GM18520 (cell line): ENCODE measurements around the gene FOSL1.

ENCODE experiments used
- ATAC-seq: cut with Tn5 transposase; IDR thresholded peaks from one replicate; pipeline ENCODE4 v1.9.1; 2021; ENCODE audit not compliant: unreplicated experiment

FOSL1 gene

GRCh38 chr11:65919573-65920371, 19.6 kb upstream of the FOSL1 start:
- ATAC-seq: peak; percentile 34

GRCh38 chr11:65919141-65919572, 19.0 kb upstream of the FOSL1 start, which contains the start of gene DRAP1:
DRAP1 (plus strand) TSS chr11:65919426; CDS start chr11:65919502, 76 bp downstream.
- peak; percentile 86 for ATAC-seq

- peak; percentile 32 for ATAC-seq
These were observed 18.3 kb upstream of the FOSL1 start, which contains the start of gene C11orf68 for GRCh38 chr11:65918211-65919140. C11orf68 (minus strand) TSS chr11:65919062; CDS start chr11:65919031, 31 bp downstream.

- ATAC-seq: no peak
These were observed 17.4 kb upstream of the FOSL1 start for GRCh38 chr11:65917434-65918210.

GRCh38 chr11:65917077-65917433, 16.9 kb upstream of the FOSL1 start:
- ATAC-seq: no peak

GRCh38 chr11:65916391-65916790, 16.2 kb upstream of the FOSL1 start:
- ATAC-seq: no peak

GRCh38 chr11:65915821-65916251, 15.6 kb upstream of the FOSL1 start:
- ATAC-seq: no peak

- ATAC-seq: no peak
These were observed 15.1 kb upstream of the FOSL1 start for GRCh38 chr11:65915101-65915820.

GRCh38 chr11:65912845-65913244, 12.7 kb upstream of the FOSL1 start:
- ATAC-seq: no peak

- ATAC-seq: no peak
These were observed 11.7 kb upstream of the FOSL1 start for GRCh38 chr11:65911682-65912568.

GRCh38 chr11:65907878-65908277, 7.7 kb upstream of the FOSL1 start:
- ATAC-seq: no peak

- no peak for ATAC-seq
These were observed 6.4 kb upstream of the FOSL1 start for GRCh38 chr11:65906602-65907001.

GRCh38 chr11:65903715-65904114, 3.5 kb upstream of the FOSL1 start:
- ATAC-seq: no peak

GRCh38 chr11:65903068-65903481, 2.9 kb upstream of the FOSL1 start:
- ATAC-seq: no peak

- no peak for ATAC-seq
These were observed 652 bp upstream of the FOSL1 start for GRCh38 chr11:65900899-65901180.

- ATAC-seq: no peak
These were observed 648 bp downstream of the FOSL1 start for GRCh38 chr11:65899356-65900124.

GRCh38 chr11:65898656-65899355, 1.4 kb downstream of the FOSL1 start:
- no peak for ATAC-seq

GRCh38 chr11:65897020-65897471, 3.1 kb downstream of the FOSL1 start:
- no peak for ATAC-seq
